PC-9 (cell line): ENCODE data around the gene CLEC16A.

Source experiments
- EZH2 ChIP-seq: fragments of 200-600 bp; sonication (generic); IDR thresholded peaks from 2 replicates; pipeline ENCODE4 v1.8.0; 2017; ENCODE audit warnings: antibody characterized with exemption, low read depth
- TF ChIP-seq, protein P1 (sequence below): fragments of 200-600 bp; sonication (generic); conservative IDR thresholded peaks from 2 replicates; pipeline ENCODE4 v1.6.1; 2017; ENCODE audit warnings: mixed run types, antibody characterized with exemption, mild to moderate bottlenecking, moderate library complexity

DNA sequence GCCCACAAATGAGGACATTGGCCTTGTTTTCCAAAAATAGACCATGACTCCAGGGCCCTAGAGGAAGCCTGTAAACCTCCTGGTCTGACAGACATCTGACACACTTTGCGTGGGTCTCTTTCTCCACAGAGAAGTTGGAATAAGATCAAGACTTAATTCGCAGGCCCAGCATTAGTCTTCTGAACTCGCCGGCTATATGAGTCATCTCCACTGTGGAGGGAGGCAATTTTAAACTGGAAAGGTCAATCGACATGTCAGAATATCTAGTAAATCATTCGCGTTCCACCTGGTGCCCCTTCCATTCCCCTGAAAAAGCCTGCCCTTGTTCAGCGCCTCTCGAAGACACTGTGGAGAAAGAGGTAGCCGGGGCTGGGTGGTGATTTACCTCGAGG lies 140.1 kb downstream of the CLEC16A start:
- TF ChIP-seq, protein P1, sequence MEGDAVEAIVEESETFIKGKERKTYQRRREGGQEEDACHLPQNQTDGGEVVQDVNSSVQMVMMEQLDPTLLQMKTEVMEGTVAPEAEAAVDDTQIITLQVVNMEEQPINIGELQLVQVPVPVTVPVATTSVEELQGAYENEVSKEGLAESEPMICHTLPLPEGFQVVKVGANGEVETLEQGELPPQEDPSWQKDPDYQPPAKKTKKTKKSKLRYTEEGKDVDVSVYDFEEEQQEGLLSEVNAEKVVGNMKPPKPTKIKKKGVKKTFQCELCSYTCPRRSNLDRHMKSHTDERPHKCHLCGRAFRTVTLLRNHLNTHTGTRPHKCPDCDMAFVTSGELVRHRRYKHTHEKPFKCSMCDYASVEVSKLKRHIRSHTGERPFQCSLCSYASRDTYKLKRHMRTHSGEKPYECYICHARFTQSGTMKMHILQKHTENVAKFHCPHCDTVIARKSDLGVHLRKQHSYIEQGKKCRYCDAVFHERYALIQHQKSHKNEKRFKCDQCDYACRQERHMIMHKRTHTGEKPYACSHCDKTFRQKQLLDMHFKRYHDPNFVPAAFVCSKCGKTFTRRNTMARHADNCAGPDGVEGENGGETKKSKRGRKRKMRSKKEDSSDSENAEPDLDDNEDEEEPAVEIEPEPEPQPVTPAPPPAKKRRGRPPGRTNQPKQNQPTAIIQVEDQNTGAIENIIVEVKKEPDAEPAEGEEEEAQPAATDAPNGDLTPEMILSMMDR: no peak
- no peak for TF ChIP-seq EZH2
